ENCODE data around the gene WDR86. TPM values are rescaled to one million over a fixed set of nuclear protein-coding genes. Genes with fewer than 3 reads are reported as not detected.

Gene WDR86
- total and polyA plus RNA-seq, 2 of the 8 experiments (the other 6 are each of a cell fraction or from before 2014, with no cell fraction given) = 12.7 to 15.8 TPM

DNA sequence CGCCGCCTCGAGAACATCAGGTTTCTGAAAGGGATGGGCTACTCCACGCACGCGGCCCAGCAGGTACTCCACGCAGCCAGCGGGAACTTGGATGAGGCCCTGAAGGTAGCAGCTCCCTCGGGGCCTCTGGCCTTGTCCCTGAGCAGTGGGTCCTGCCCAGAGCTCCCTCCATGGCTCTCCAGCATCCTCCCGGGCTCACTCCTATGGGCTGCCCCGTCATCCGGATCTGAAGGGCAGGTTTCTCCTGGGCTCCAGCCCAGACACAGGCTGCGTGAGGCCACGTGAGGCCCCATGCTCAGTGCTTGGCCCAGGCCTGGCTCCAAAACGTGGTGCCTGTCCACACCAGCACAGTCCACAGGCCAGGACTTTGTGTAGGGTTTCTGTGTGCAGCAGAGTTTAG, 35.7 kb downstream of the WDR86 start:
- Histone ChIP-seq H4K5ac (ENCODE audit: insufficient read length, low read depth, low read length) (no peak overlapping the region), H2BK15ac (ENCODE audit: low read length) (no peak overlapping the region), H3K14ac (ENCODE audit: insufficient read length) (no peak overlapping the region), H4K91ac (replicated peaks; ENCODE audit: insufficient read length, low read length) (no peak overlapping the region), H3K79me1 (ENCODE audit: low read depth, low read length) (no peaks in the 10 kb centered on the region), H3K4me1 (replicated peaks in 1 of 4; ENCODE audit: control insufficient read depth in 3 of 4, insufficient read depth in 4 of 4, low read length in 3 of 4) (peaks cover 0 to 9% (median 3%) of the 10 kb centered on the region in 4 experiments; a peak in 3 of 7 replicates), H3K18ac (ENCODE audit: extremely low read depth, low read length) (no peak overlapping the region), H3K23me2 (ENCODE audit: low read depth, low read length) (no peaks in the 10 kb centered on the region), H3K36me3 (ENCODE audit: control insufficient read depth in 2 of 4, insufficient read depth in 4 of 4, low read length in 3 of 4) (peaks cover 0 to 22% (median 4%) of the 10 kb centered on the region in 4 experiments; a peak in 5 of 8 replicates), H3K27ac (ENCODE audit: low read depth, low read length) (no peak overlapping the region), H3K23ac (ENCODE audit: insufficient read length) (no peak overlapping the region), H3K4me3 (ENCODE audit: extremely low read depth in 1 of 4, insufficient read depth in 2 of 4, low read depth in 3 of 4, low read length in 4 of 4) (no peak overlapping the region), H2BK20ac (ENCODE audit: low read length) (no peak overlapping the region), H3K79me2 (ENCODE audit: control insufficient read depth in 1 of 2, insufficient read depth in 2 of 2, low read length in 2 of 2) (no peaks in the 10 kb centered on the region), H3K9me3 (ENCODE audit: insufficient read depth in 2 of 2, low read depth in 1 of 2, low read length in 1 of 2) (no peaks in the 10 kb centered on the region), H2AK5ac (ENCODE audit: low read depth, low read length) (no peak overlapping the region), H2BK5ac (ENCODE audit: low read depth, low read length) (no peak overlapping the region), H3K4me2 (ENCODE audit: insufficient read depth in 1 of 2, low read depth in 2 of 2, low read length in 2 of 2) (no peak overlapping the region), H4K8ac (ENCODE audit: extremely low read depth, insufficient read depth, low read length) (no peak overlapping the region), H3K56ac (replicated peaks; ENCODE audit: insufficient read length, low read depth, low read length) (no peak overlapping the region), H2BK12ac (ENCODE audit: low read depth, low read length) (no peak overlapping the region), H3K9ac (replicated peaks in 1 of 4; ENCODE audit: extremely low read depth in 1 of 4, low read depth in 3 of 4, low read length in 3 of 4) (no peak overlapping the region), H3K27me3 (replicated peaks in 1 of 4; ENCODE audit: control insufficient read depth in 3 of 4, extremely low read depth in 1 of 4, insufficient read depth in 3 of 4, low read length in 3 of 4) (no peaks in the 10 kb centered on the region), H3K4ac (replicated peaks; ENCODE audit: insufficient read length, low read depth, low read length) (no peak overlapping the region), H2BK120ac (replicated peaks; ENCODE audit: low read depth, low read length) (no peak overlapping the region), H2AFZ (ENCODE audit: low read length) (no peak overlapping the region), H4K20me1 (replicated peaks in 1 of 2; ENCODE audit: control insufficient read depth in 1 of 2, insufficient read depth in 2 of 2, low read length in 2 of 2) (peaks cover 0 to 2% of the 10 kb centered on the region in 2 experiments)
- TF ChIP-seq SIX5 (IDR thresholded peaks at IDR 0.05; ENCODE audit: low read depth, low read length) (no peak), JUND (IDR thresholded peaks at IDR 0.05; ENCODE audit: low read length) (no peak), SP2 (IDR thresholded peaks at IDR 0.05; ENCODE audit: low read length) (no peak), POLR2AphosphoS5 (IDR thresholded peaks at IDR 0.05; ENCODE audit: low read depth, low read length) (no peak), CEBPB (IDR thresholded peaks at IDR 0.05; ENCODE audit: low read depth, low read length) (no peak), RFX5 (IDR thresholded peaks at IDR 0.05; ENCODE audit: borderline replicate concordance, low read depth, low read length) (no peak), CHD2 (IDR thresholded peaks at IDR 0.05; ENCODE audit: low read length) (no peak)
- TF ChIP-seq, protein P1, sequence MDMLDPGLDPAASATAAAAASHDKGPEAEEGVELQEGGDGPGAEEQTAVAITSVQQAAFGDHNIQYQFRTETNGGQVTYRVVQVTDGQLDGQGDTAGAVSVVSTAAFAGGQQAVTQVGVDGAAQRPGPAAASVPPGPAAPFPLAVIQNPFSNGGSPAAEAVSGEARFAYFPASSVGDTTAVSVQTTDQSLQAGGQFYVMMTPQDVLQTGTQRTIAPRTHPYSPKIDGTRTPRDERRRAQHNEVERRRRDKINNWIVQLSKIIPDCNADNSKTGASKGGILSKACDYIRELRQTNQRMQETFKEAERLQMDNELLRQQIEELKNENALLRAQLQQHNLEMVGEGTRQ (IDR thresholded peaks at IDR 0.05; ENCODE audit: low read length) = no peak
- CTCF ChIA-PET (ENCODE audit: partially characterized antibody) = interaction anchor here (1.4 to 16.9 kb wide), 3 partner anchors 13 to 76 kb away, joined by 3 to 185 read pairs (median 3); no protein-coding TSS in a partner anchor
- DNase-seq (ENCODE audit: low read depth in 1 of 2, low spot score in 2 of 2) (no peak), FAIRE-seq (no peak)
- POLR2A ChIA-PET (ENCODE audit: partially characterized antibody) = no interaction called here
- 90% methylated on average over 15 of the region's 15 CpGs; no CpG with 5 or more reads in 1 of the 2 experiments for WGBS, 2 experiments (ENCODE audit: extremely low coverage in 1 of 2, insufficient coverage in 1 of 2, insufficient read length in 1 of 2, insufficient replicate concordance in 2 of 2, low coverage in 1 of 2, low lambda C conversion rate in 2 of 2, missing lambda C conversion rate in 1 of 2)
